RWPE2 (cell line): ENCODE results near the gene BDKRB2.
A peak's percentile ranks its signal among the peaks of the same experiment; 100 is the strongest.

ENCODE experiments used
- ATAC-seq: fragments of 200-7000 bp; cut with Tn5 transposase; 3 replicates; pipeline ENCODE4 v1.9.1; 2021; ENCODE audit warnings: low read depth
- DNase-seq: peaks from one replicate; pipeline ENCODE4 v3.0.0-alpha.2; 2020; ENCODE audit warnings: low spot score
- H3K27ac ChIP-seq: fragments of 450-650 bp; 2 replicates; pipeline ENCODE4 v1.5.1; 2017; ENCODE audit warnings: mild to moderate bottlenecking; ENCODE audit not compliant: poor library complexity, severe bottlenecking
- H3K27me3 ChIP-seq: fragments of 250-450 bp; sonication (Bioruptor Pico); 2 replicates; pipeline ENCODE4 v1.5.1; 2021; ENCODE audit warnings: mild to moderate bottlenecking, moderate library complexity; ENCODE audit not compliant: insufficient read depth, poor library complexity, severe bottlenecking
- H3K36me3 ChIP-seq: fragments of 250-450 bp; sonication (Bioruptor Pico); 2 replicates; pipeline ENCODE4 v1.5.1; 2020; ENCODE audit warnings: low read depth, mild to moderate bottlenecking, moderate library complexity
- H3K4me1 ChIP-seq: fragments of 250-450 bp; sonication (Bioruptor Pico); 2 replicates; pipeline ENCODE4 v1.5.1; 2021; ENCODE audit warnings: mild to moderate bottlenecking, moderate library complexity; ENCODE audit not compliant: insufficient read depth, poor library complexity, severe bottlenecking
- H3K4me3 ChIP-seq: fragments of 250-450 bp; sonication (Bioruptor Pico); 2 replicates; pipeline ENCODE4 v1.5.1; 2021; ENCODE audit warnings: mild to moderate bottlenecking, moderate library complexity; ENCODE audit not compliant: severe bottlenecking
- H3K9me3 ChIP-seq: fragments of 250-450 bp; sonication (Bioruptor Pico); 2 replicates; pipeline ENCODE4 v1.5.1; 2021; ENCODE audit warnings: mild to moderate bottlenecking, moderate library complexity; ENCODE audit not compliant: severe bottlenecking
- TF ChIP-seq, protein P1 (sequence below): fragments of 450-650 bp; IDR thresholded peaks from one replicate; pipeline ENCODE4 v1.5.1; 2017; ENCODE audit warnings: mild to moderate bottlenecking, moderate library complexity; ENCODE audit not compliant: poor library complexity, severe bottlenecking

Gene BDKRB2

DNA sequence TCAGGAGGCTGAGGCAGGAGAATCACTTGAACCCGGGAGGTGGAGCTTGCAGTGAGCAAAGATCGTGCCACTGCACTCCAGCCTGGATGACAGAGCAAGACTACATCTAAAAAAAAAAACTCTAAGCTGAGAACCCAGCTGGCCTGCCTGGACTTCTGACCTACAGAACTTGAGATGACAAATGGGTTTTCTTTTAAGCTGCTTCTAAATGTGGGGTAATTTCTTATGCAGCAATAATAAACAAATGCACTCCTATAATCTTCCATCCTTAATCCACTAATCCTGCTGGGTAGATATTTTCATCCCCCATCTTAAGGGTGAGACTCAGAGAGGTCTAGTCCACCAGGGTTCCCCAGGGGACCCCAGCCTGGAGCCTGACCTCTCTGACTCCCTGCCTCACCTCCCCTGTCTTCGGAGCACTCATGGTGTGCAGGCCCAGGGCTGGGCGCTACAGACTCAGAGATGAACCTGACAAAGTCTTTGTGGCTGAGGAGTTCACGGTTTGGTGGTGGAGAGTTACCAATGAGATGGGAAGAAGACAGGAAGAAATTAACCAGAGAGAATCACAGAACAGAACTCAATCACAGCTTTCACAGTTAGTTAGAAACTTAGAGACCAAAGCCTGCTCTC, 39.7 kb upstream of the BDKRB2 start:
- no peaks in the 10 kb centered on the region for H3K27me3 ChIP-seq
- peak; percentile 34 for DNase-seq
- TF ChIP-seq, protein P1, sequence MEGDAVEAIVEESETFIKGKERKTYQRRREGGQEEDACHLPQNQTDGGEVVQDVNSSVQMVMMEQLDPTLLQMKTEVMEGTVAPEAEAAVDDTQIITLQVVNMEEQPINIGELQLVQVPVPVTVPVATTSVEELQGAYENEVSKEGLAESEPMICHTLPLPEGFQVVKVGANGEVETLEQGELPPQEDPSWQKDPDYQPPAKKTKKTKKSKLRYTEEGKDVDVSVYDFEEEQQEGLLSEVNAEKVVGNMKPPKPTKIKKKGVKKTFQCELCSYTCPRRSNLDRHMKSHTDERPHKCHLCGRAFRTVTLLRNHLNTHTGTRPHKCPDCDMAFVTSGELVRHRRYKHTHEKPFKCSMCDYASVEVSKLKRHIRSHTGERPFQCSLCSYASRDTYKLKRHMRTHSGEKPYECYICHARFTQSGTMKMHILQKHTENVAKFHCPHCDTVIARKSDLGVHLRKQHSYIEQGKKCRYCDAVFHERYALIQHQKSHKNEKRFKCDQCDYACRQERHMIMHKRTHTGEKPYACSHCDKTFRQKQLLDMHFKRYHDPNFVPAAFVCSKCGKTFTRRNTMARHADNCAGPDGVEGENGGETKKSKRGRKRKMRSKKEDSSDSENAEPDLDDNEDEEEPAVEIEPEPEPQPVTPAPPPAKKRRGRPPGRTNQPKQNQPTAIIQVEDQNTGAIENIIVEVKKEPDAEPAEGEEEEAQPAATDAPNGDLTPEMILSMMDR = no peak

DNA sequence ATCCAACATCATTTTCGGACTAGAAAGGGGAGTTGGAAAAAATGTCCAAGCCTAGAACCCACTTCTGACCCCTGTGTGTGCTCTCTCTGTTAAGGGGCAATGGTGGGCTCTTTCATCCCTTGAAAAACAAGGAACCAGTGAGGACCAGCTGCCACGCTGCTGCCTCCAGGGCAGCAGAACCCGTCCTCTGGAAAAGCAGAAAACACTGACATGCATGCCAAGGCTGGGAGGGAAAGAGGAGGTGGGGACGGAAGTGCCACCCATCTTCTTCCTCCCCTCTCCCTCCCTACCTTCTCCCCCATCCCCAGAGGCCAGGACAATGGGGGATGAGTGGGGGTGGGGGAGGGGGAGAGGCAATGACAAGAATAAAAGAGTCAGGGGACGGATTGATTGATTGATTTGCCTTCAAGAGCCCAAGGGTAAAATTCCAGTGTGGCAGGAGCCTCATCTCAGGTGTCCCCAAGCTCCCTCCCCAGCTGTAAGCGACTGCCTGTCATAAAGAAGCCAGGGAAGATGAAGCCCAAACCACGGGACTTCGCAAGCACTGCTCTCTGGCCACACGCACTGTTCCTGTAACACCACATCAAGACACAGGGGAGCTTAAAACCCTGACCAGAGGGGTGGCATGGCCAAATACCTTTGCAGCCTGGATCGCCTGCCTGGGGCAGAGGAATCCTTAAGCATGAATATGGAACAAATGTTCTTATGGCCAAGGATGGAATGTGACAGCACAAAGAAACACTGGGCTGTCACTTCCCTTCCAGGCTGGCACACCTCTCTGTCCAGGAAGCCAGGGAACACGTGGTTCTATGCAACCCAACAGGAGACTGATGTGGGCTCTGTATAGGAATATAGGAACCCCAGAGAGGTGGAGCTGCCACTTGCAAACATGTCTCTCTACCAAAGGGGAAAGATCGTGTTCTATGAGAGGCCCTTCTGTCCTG, 38.9 kb upstream of the BDKRB2 start:
- Histone ChIP-seq H3K9me3 (no peaks in the 10 kb centered on the region), H3K36me3 (no peaks in the 10 kb centered on the region), H3K27me3 (no peaks in the 10 kb centered on the region), H3K4me3 (no peak overlapping the region), H3K27ac (no peak overlapping the region), H3K4me1 (no peaks in the 10 kb centered on the region)
- peak; percentile 30 for DNase-seq
- ATAC-seq = no peak
- TF ChIP-seq, protein P1 = no peak

More for the DNA sequence above, 39.7 kb upstream of the BDKRB2 start:
- no peaks in the 10 kb centered on the region for H3K9me3 ChIP-seq
- H3K4me1 ChIP-seq = no peaks in the 10 kb centered on the region
- no peak overlapping the region for H3K27ac ChIP-seq
- no peak for ATAC-seq
- H3K36me3 ChIP-seq = no peaks in the 10 kb centered on the region
- no peak overlapping the region for H3K4me3 ChIP-seq

DNA sequence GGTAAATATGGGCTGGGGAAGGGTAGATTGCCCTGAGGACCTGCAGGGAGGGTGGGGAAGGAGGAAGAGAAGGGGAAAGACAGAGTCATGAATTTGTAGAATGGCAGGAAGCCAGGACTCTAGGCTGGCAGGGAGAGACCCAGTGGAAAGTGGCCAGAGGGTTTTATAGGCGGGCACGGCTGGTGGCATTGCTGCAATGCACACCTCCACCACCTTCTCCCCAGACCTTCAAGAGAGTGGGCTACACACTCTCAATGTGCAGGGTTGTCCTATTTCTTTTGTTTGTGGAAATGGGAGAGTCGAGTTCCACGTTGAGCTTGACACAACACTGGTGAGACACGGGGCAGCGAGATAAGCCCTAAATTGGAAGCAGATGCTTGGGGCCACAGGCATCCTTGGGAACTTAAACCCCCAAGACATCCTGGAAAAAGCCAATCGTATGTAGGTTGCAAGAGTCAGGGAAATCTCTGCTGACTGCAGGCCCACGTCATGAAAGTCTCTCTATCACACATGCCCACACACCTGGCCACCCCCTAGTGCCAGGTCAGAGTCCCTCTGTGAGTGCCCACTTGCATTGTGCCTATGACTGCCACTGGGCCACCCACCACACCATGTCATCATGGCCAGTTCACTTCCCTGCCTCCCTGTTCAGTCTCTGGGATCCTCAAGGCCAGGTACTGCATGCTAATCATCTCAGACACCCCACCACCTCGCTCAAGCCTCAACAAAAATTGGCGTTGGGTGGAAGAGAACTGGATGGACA, 38.0 kb upstream of the BDKRB2 start:
- TF ChIP-seq, protein P1 = no peak
- peak; percentile 37 for DNase-seq
- Histone ChIP-seq H3K27me3 (no peaks in the 10 kb centered on the region), H3K27ac (no peak overlapping the region), H3K9me3 (no peaks in the 10 kb centered on the region), H3K36me3 (no peaks in the 10 kb centered on the region), H3K4me1 (no peaks in the 10 kb centered on the region), H3K4me3 (no peak overlapping the region)
- ATAC-seq = no peak

DNA sequence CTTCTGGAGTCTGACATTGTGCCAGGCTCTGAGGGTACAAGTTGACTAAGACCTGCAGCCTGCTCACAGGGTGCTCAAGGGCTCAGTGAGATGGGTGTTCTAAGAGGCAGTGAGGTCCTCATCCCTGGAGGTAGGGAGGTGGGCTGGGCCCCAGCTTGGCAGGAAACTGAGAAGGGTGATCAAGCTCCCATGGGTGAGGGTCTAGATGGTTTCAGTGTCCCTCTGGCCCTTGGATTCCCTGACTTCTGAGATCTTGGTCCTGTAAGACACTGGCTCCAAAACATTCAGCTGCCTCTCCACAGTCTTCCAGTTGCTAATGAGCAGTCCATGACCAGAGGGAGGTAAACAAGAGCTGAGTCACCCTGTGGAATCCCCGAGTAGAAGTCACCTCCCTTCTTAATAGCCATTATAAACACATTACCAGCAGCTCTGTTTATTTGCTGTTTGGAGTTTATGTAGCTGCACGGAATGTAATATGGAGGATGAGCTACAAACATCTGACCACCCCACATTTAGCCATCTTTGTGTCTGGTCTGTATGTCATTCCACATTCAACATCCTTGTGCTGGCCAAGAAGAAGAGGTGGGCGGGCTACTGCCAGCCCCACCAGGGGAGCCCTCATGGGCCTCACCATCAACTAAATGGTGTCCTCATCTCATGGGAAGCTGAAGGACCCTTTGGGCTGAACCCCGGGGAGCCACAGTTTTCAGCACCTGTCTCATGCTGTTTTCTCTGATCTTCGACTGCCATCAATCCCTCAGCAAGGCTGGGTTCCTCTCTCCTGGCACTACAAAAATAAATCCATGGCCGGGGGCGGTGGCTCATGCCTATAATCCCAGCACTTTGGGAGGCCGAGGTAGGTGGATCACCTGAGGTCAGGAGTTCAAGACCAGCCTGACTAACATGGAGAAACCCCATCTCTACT, 37.2 kb upstream of the BDKRB2 start:
- no peaks in the 10 kb centered on the region for H3K4me1 ChIP-seq
- H3K4me3 ChIP-seq = no peak overlapping the region
- no peaks in the 10 kb centered on the region for H3K36me3 ChIP-seq
- H3K27me3 ChIP-seq = no peaks in the 10 kb centered on the region
- ATAC-seq = peak; percentile 91
- TF ChIP-seq, protein P1 = no peak
- DNase-seq = peak; percentile 26
- no peak overlapping the region for H3K27ac ChIP-seq
- no peaks in the 10 kb centered on the region for H3K9me3 ChIP-seq
